Cardiac muscle cell (in vitro differentiated cells and primary cell): ENCODE results near the gene HEYL. TPM values are rescaled to one million over a fixed set of nuclear protein-coding genes. Genes with fewer than 3 reads are reported as not detected.
A peak's percentile ranks its signal among the peaks of the same experiment; 100 is the strongest.

Experiments
- DNase-seq, 2 donors: peaks; one replicate each; pipeline versions ENCODE4 v3.0.0 to v3.0.0-alpha.2; 2010 to 2017; ENCODE audit warnings: low read depth in 1 of 2, low spot score in 1 of 2
- H3K27ac ChIP-seq: fragments of 200-600 bp; sonication (generic); 2 replicates; pipeline ENCODE4 v1.5.1; 2016
- H3K27me3 ChIP-seq: fragments of 200-600 bp; sonication (generic); 2 replicates; pipeline ENCODE4 v1.6.0; 2016; ENCODE audit warnings: control low read depth
- H3K36me3 ChIP-seq: fragments of 200-600 bp; sonication (generic); 2 replicates; pipeline ENCODE4 v1.5.1; 2016; ENCODE audit warnings: control low read depth
- H3K4me1 ChIP-seq: fragments of 200-600 bp; sonication (generic); 2 replicates; pipeline ENCODE4 v1.8.1; 2017; ENCODE audit warnings: low read depth, mild to moderate bottlenecking, mixed run types
- H3K4me3 ChIP-seq: fragments of 200-600 bp; sonication (generic); 2 replicates; pipeline ENCODE4 v1.5.1; 2016; ENCODE audit warnings: mild to moderate bottlenecking
- H3K9me3 ChIP-seq: fragments of 200-600 bp; sonication (generic); 2 replicates; pipeline ENCODE4 v1.5.1; 2017; ENCODE audit warnings: low read depth, mild to moderate bottlenecking, control low read depth
- polyA plus RNA-seq: library from polyadenylated mRNA; unstranded; fragments of >200 nt; fragmentation: Nextera tagmentation; extraction: Ambion mirVana; gene quantifications from 2 replicates; pipeline ENCODE4 v1.2.1, GENCODE V29; 2016
- total RNA-seq: library from RNA; depleted of rRNA; stranded (reverse); fragments of >200 nt; gene quantifications from 2 replicates; pipeline ENCODE4 v1.2.3, GENCODE V29; 2016
- TF ChIP-seq, protein P1 (sequence below): IDR thresholded peaks from 2 replicates; pipeline ENCODE4 v1.5.1; 2012; ENCODE audit warnings: low read depth, mild to moderate bottlenecking, low read length

The HEYL gene
- total and polyA plus RNA-seq, 2 experiments from 2014 or later, result 0.71 to 1.0 TPM

GRCh38 chr1:39654291-39654690, 14.8 kb upstream of the HEYL start:
- Histone ChIP-seq H3K9me3 (no peaks in the 10 kb centered on the region), H3K27me3 (peaks cover 51% of the 10 kb centered on the region), H3K4me1 (no peaks in the 10 kb centered on the region), H3K36me3 (no peaks in the 10 kb centered on the region), H3K4me3 (no peak overlapping the region), H3K27ac (no peak overlapping the region)
- no peak for DNase-seq
- TF ChIP-seq, protein P1, sequence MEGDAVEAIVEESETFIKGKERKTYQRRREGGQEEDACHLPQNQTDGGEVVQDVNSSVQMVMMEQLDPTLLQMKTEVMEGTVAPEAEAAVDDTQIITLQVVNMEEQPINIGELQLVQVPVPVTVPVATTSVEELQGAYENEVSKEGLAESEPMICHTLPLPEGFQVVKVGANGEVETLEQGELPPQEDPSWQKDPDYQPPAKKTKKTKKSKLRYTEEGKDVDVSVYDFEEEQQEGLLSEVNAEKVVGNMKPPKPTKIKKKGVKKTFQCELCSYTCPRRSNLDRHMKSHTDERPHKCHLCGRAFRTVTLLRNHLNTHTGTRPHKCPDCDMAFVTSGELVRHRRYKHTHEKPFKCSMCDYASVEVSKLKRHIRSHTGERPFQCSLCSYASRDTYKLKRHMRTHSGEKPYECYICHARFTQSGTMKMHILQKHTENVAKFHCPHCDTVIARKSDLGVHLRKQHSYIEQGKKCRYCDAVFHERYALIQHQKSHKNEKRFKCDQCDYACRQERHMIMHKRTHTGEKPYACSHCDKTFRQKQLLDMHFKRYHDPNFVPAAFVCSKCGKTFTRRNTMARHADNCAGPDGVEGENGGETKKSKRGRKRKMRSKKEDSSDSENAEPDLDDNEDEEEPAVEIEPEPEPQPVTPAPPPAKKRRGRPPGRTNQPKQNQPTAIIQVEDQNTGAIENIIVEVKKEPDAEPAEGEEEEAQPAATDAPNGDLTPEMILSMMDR, result no peak

GRCh38 chr1:39653546-39654031, 14.1 kb upstream of the HEYL start:
- Histone ChIP-seq H3K4me1 (no peaks in the 10 kb centered on the region), H3K27ac (no peak overlapping the region), H3K9me3 (no peaks in the 10 kb centered on the region), H3K36me3 (no peaks in the 10 kb centered on the region), H3K27me3 (peaks cover 44% of the 10 kb centered on the region), H3K4me3 (no peak overlapping the region)
- TF ChIP-seq, protein P1, result peak; percentile 82
- DNase-seq, result peak; percentile 73 to 87

DNA sequence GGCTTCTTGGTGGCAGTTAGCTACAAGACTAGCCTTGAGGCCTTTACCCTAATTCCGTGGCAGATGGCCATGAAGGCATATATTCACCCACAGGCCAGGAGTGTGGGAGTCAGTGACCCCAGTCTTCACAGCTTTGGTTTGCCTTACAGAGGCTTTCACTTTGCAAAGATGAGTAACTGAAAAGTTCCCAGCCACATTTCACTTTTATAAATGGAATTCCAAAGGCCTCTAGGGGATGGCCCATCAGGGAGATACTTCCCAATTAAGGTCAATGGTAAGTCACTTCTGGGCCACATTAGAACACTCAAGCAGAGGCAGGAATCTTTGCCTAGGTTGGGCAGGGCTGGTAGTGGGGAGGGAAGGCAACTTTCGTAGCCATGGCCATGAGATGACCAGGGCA, 13.1 kb upstream of the HEYL start:
- H3K4me1 ChIP-seq, result no peaks in the 10 kb centered on the region
- DNase-seq, result no peak
- H3K4me3 ChIP-seq, result no peak overlapping the region
- TF ChIP-seq, protein P1, result no peak
- H3K27ac ChIP-seq, result no peak overlapping the region
- no peaks in the 10 kb centered on the region for H3K9me3 ChIP-seq
- peaks cover 41% of the 10 kb centered on the region for H3K27me3 ChIP-seq
- no peaks in the 10 kb centered on the region for H3K36me3 ChIP-seq

- peaks cover 36% of the 10 kb centered on the region for H3K27me3 ChIP-seq
- H3K4me1 ChIP-seq, result no peaks in the 10 kb centered on the region
- H3K36me3 ChIP-seq, result no peaks in the 10 kb centered on the region
- no peaks in the 10 kb centered on the region for H3K9me3 ChIP-seq
- no peak for DNase-seq
- TF ChIP-seq, protein P1, result no peak
- H3K27ac ChIP-seq, result no peak overlapping the region
- no peak overlapping the region for H3K4me3 ChIP-seq
These were observed 12.7 kb upstream of the HEYL start for GRCh38 chr1:39652105-39652504.

GRCh38 chr1:39650431-39650830, 11.0 kb upstream of the HEYL start:
- Histone ChIP-seq H3K4me1 (peaks cover 9% of the 10 kb centered on the region), H3K9me3 (no peaks in the 10 kb centered on the region), H3K36me3 (no peaks in the 10 kb centered on the region), H3K27ac (no peak overlapping the region), H3K27me3 (peaks cover 22% of the 10 kb centered on the region), H3K4me3 (no peak overlapping the region)
- no peak for DNase-seq
- TF ChIP-seq, protein P1, result no peak

DNA sequence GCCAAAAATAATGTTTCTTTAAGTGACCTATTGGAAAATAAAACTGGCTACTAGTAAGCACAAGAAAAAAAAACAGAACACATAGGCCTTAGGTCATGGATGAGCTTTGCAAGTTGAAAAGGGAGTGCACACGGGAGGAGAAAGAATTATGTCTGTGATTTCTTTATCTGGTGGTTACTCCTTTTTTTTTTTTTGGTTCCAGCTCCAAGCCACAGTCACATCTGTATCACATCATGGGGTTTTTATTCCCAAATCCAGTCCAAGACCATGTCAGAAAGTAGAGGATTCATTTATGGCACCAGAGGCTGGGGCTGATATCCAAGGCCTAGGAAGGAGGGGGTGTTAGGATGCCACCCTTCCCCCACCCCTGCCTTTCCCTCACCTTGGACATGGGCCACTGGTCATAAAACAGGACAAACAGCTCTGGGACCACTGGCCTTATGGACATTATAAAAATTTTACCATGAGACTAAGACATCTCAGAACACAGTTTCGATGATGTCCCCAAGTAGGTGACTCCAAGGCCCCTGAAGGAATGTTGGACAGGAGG, 10.3 kb upstream of the HEYL start:
- Histone ChIP-seq H3K4me1 (peaks cover 9% of the 10 kb centered on the region), H3K27ac (no peak overlapping the region), H3K36me3 (no peaks in the 10 kb centered on the region), H3K9me3 (no peaks in the 10 kb centered on the region), H3K4me3 (no peak overlapping the region), H3K27me3 (peaks cover 15% of the 10 kb centered on the region)
- TF ChIP-seq, protein P1, result no peak
- no peak for DNase-seq
